AG09309 (cell line): Measurements from ENCODE around the gene PDC.

Experiments
- DNase-seq: peaks from one replicate; pipeline ENCODE4 v3.0.0-alpha.2; 2010; ENCODE audit warnings: low read depth
- H3K4me3 ChIP-seq: 2 replicates; pipeline ENCODE4 v1.5.1; 2011; ENCODE audit warnings: mild to moderate bottlenecking, low read depth, low read length, moderate library complexity; ENCODE audit not compliant: control insufficient read depth
- CTCF ChIP-seq: IDR thresholded peaks from 2 replicates; pipeline ENCODE4 v1.5.1; 2011; ENCODE audit warnings: mild to moderate bottlenecking, low read depth, low read length, inconsistent platforms; ENCODE audit not compliant: insufficient read depth, control insufficient read depth; ENCODE audit errors: missing control alignments

The PDC gene

DNA sequence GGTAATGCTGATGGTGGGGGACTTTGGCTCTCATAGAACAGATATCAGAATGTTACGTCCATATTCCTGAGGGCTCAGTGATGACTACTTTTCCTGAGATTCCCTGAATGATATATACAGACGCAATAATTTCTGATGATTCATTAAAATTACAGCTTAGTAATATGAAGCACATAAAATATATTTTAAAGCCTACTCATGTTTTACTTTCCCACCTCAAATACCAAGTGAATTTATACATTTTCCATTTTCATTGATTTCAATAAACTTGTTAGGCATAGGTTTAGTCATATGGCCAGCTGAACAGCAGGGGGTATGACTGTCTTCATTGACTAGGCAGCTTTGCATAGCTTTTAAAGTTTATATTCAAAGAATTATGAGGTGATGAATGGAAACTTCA, 26.2 kb upstream of the PDC start:
- H3K4me3 ChIP-seq: no peak overlapping the region
- no peak for DNase-seq
- no peak for TF ChIP-seq CTCF

DNA sequence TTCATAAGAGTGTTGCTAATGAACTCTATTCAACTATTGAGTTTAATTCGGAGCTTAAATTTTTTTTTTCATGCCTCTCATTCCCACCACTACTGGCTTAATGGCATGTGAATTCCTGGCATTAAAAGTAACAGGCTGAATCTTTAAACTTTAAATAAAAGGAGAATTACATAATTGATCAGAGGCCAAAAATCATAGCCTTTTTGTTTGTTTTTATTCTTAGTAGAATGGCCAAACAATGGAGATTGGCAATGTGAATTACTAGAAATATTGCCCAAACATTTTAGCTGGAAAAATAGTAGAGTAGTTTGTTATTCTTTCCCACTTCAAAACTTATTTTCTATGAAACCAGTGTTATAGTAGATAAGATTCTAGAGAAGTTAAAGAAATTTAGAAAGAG, 25.1 kb upstream of the PDC start:
- no peak overlapping the region for H3K4me3 ChIP-seq
- TF ChIP-seq CTCF: no peak
- DNase-seq: no peak

- no peak for TF ChIP-seq CTCF
- no peak overlapping the region for H3K4me3 ChIP-seq
- no peak for DNase-seq
Measured at GRCh38 chr1:186483561-186483960, 22.6 kb upstream of the PDC start.

GRCh38 chr1:186482661-186483255, 21.8 kb upstream of the PDC start:
- no peak for DNase-seq
- TF ChIP-seq CTCF: peak; percentile 96
- H3K4me3 ChIP-seq: no peak overlapping the region

DNA sequence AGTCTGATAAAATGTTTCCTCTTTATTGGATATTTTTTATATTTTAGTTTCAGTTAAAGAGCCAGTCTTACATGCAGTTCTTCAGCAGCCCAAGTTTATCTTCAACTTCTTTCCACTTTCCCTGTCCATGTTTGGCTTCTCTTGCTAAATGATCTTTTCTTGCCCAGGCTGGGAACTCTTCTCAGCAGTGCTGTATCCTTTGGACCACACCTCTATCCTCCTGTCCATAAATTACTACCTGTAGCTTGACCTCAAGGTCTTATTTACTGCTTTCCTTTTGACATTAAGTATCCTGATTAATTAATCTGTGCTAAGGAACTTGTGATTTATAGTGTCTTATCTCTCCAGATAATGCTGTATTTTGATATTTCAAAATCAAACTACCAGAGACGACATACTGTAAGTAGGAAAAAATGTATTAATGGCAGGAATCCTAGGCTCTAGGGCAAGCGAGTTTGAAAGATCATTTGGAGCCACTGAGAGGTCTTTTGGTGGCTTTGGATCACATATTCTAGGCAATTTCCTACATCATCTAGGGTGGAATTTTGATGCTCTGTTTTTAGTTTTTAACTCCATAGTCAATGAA, 20.5 kb upstream of the PDC start:
- no peak overlapping the region for H3K4me3 ChIP-seq
- no peak for TF ChIP-seq CTCF
- no peak for DNase-seq

GRCh38 chr1:186479162-186479561, 18.2 kb upstream of the PDC start:
- no peak for DNase-seq
- H3K4me3 ChIP-seq: no peak overlapping the region
- no peak for TF ChIP-seq CTCF
